GM06990 (cell line): Measurements from ENCODE around the gene PARVB.

Experiments
- DNase-seq: peaks from one replicate; pipeline ENCODE4 v3.0.0-alpha.2; 2011; ENCODE audit not compliant: insufficient read length; ENCODE audit errors: extremely low read depth
- H3K27me3 ChIP-seq: replicated peaks from 2 replicates; pipeline ENCODE4 v1.6.0; 2011; ENCODE audit warnings: low read length; ENCODE audit not compliant: control insufficient read depth, insufficient read depth
- H3K36me3 ChIP-seq: 2 replicates; pipeline ENCODE4 v1.5.1; 2011; ENCODE audit warnings: low read length; ENCODE audit not compliant: control insufficient read depth, insufficient read depth
- H3K4me3 ChIP-seq: replicated peaks from 2 replicates; pipeline ENCODE4 v1.5.1; 2011; ENCODE audit warnings: low read depth, mild to moderate bottlenecking, control low read depth, low read length
- CTCF ChIP-seq: IDR thresholded peaks from 2 replicates; pipeline ENCODE4 v1.5.1; 2011; ENCODE audit warnings: low read length, control low read depth, mild to moderate bottlenecking, inconsistent platforms; ENCODE audit not compliant: insufficient read depth, poor library complexity, severe bottlenecking

Gene PARVB

GRCh38 chr22:44212936-44213335, 188.8 kb downstream of the PARVB start:
- Histone ChIP-seq H3K4me3 (no peak overlapping the region), H3K36me3 (no peaks in the 10 kb centered on the region), H3K27me3 (no peaks in the 10 kb centered on the region; the same call in 1 of the 2 replicates)
- TF ChIP-seq CTCF: no peak
- DNase-seq: no peak

DNA sequence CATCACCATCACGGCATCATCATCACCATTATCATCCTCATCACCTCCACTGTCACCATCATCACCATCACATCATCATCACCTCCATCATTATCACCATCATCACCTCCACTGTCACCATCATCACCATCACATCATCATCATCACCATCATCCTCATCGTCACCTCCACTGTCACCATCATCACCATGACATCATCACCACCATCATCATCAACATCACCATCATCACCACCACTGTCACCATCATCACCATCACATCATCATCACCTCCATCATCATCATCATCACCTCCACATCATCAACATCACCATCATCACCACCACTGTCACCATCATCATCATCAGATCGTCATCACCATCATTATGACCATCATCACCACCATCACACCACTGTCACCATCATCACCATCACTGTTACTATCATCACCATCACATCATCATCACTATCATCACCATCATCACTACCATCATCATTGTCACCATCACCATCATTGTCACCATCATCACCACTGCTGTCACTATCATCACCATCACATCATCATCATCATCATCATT, 189.5 kb downstream of the PARVB start:
- Histone ChIP-seq H3K27me3 (no peaks in the 10 kb centered on the region; the same call in 1 of the 2 replicates), H3K4me3 (no peak overlapping the region), H3K36me3 (no peaks in the 10 kb centered on the region)
- TF ChIP-seq CTCF: no peak
- no peak for DNase-seq

GRCh38 chr22:44214187-44214586, 190.1 kb downstream of the PARVB start:
- no peak for DNase-seq
- Histone ChIP-seq H3K36me3 (no peaks in the 10 kb centered on the region), H3K4me3 (no peak overlapping the region), H3K27me3 (no peaks in the 10 kb centered on the region; the same call in 1 of the 2 replicates)
- TF ChIP-seq CTCF: no peak

- DNase-seq: no peak
- TF ChIP-seq CTCF: no peak
- H3K36me3 ChIP-seq: no peaks in the 10 kb centered on the region
- H3K4me3 ChIP-seq: no peak overlapping the region
- no peaks in the 10 kb centered on the region; the same call in 1 of the 2 replicates for H3K27me3 ChIP-seq
These were observed 190.7 kb downstream of the PARVB start for GRCh38 chr22:44214764-44215163.

DNA sequence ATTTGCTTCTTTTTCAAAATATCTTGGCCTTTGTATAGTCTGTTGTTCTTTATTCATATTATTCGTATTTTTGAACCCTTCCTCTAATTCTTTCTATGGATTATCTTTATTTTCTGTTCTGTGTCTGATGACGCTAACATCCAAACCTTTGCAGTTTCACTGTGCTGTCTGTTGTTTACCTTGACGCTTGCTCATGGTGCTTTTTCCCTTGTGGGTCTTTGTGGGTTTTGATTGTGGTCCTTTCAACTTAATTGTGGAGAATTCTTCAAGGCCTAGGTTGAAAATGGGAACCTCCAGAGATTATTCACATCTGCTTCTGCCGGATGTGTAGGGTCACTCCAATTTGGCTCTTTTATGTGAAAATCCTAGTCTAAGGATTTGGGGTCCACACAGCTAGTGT, 191.2 kb downstream of the PARVB start:
- no peak for TF ChIP-seq CTCF
- DNase-seq: no peak
- Histone ChIP-seq H3K27me3 (no peaks in the 10 kb centered on the region; the same call in 1 of the 2 replicates), H3K4me3 (no peak overlapping the region), H3K36me3 (no peaks in the 10 kb centered on the region)

- no peak for DNase-seq
- no peak for TF ChIP-seq CTCF
- H3K27me3 ChIP-seq: no peaks in the 10 kb centered on the region; the same call in 1 of the 2 replicates
- no peaks in the 10 kb centered on the region for H3K36me3 ChIP-seq
- H3K4me3 ChIP-seq: no peak overlapping the region
These were observed 193.2 kb downstream of the PARVB start for GRCh38 chr22:44217346-44217745.
